Endothelial cell of umbilical vein (primary cell): ENCODE measurements around the gene ADGRD1. TPM values are rescaled to one million over a fixed set of nuclear protein-coding genes. Genes with fewer than 3 reads are reported as not detected.

Experiments
- BruUV-seq: library from RNA; stranded (reverse); fragments of 400-500 nt; replicated peaks from 2 replicates; lab custom pipeline; 2021; lab: Mats Ljungman, UMichigan
- CTCF ChIA-PET: fragments of 300-600, 350-600 bp; sonication (Branson Sonifier 250); formaldehyde crosslinking; loops from one replicate; lab custom pipeline; 2021; ENCODE audit warnings: antibody characterized with exemption, inconsistent platforms; lab: Charles Lee
- POLR2A ChIA-PET: fragments of 300-600, 350-600 bp; sonication (Branson Sonifier 250); formaldehyde crosslinking; loops from one replicate; lab custom pipeline; 2021; ENCODE audit warnings: antibody characterized with exemption, inconsistent platforms; lab: Charles Lee
- DNase-seq: peaks from one replicate; pipeline ENCODE4 v3.0.0-alpha.2; 2011; ENCODE audit warnings: low read depth, low spot score
- FAIRE-seq: peaks from 2 replicates; lab custom pipeline; 2011; peaks lifted over from hg19 to GRCh38; lab: Jason Lieb, UNC
- H2AFZ ChIP-seq: 2 replicates; pipeline ENCODE4 v1.6.0; 2012; ENCODE audit warnings: low read depth, low read length, control low read depth, inconsistent platforms
- H3K27ac ChIP-seq: 2 replicates; pipeline ENCODE4 v1.5.1; 2011; ENCODE audit warnings: low read depth, mild to moderate bottlenecking, control low read depth, low read length, moderate library complexity; ENCODE audit not compliant: insufficient read depth
- H3K27me3 ChIP-seq, 2 experiments: 2 replicates each; pipeline versions ENCODE4 v1.6.0 to v1.6.1; 2011; ENCODE audit warnings: low read length in 2 of 2, mixed read lengths in 1 of 2; ENCODE audit not compliant: control insufficient read depth in 2 of 2, insufficient read depth in 2 of 2
- H3K36me3 ChIP-seq, 2 experiments: 2 replicates in 1 of 2; 3 replicates in 1 of 2; pipeline ENCODE4 v1.5.1; 2011; ENCODE audit warnings: low read length in 2 of 2, mild to moderate bottlenecking in 1 of 2, moderate library complexity in 1 of 2; ENCODE audit not compliant: control insufficient read depth in 2 of 2, insufficient read depth in 2 of 2; ENCODE audit errors: extremely low read depth in 1 of 2
- H3K4me1 ChIP-seq: 3 replicates; pipeline ENCODE4 v1.5.1; 2011; ENCODE audit warnings: mild to moderate bottlenecking, low read length; ENCODE audit not compliant: control insufficient read depth, insufficient read depth; ENCODE audit errors: extremely low read depth
- H3K4me2 ChIP-seq: 2 replicates; pipeline ENCODE4 v1.6.1; 2011; ENCODE audit warnings: low read length, control low read depth, mixed read lengths; ENCODE audit not compliant: insufficient read depth
- H3K4me3 ChIP-seq, 3 experiments: fragments of 200-600 bp in 1 of 3; sonication (generic), shearing (Covaris generic) in 1 of 3; replicated peaks in 1 of 3; 2 replicates each; pipeline ENCODE4 v1.5.1; 2011 to 2016; ENCODE audit warnings: control low read depth in 3 of 3, low read length in 3 of 3, mild to moderate bottlenecking in 2 of 3, inconsistent platforms in 1 of 3, low read depth in 1 of 3, moderate library complexity in 1 of 3; ENCODE audit not compliant: insufficient read depth in 1 of 3
- H3K79me2 ChIP-seq: 2 replicates; pipeline ENCODE4 v1.6.0; 2012; ENCODE audit warnings: low read length, inconsistent platforms; ENCODE audit not compliant: control insufficient read depth, insufficient read depth
- H3K9ac ChIP-seq: replicated peaks from 2 replicates; pipeline ENCODE3; 2011; ENCODE audit warnings: low read length, control low read depth; ENCODE audit not compliant: insufficient read depth; ENCODE audit errors: extremely low read depth
- H3K9me1 ChIP-seq: replicated peaks from 3 replicates; pipeline ENCODE4 v1.6.0; 2011; ENCODE audit warnings: mild to moderate bottlenecking, low read length; ENCODE audit not compliant: control insufficient read depth, insufficient read depth; ENCODE audit errors: extremely low read depth
- H3K9me3 ChIP-seq: replicated peaks from 2 replicates; pipeline ENCODE4 v1.5.1; 2012; ENCODE audit warnings: low read length, inconsistent platforms; ENCODE audit not compliant: control insufficient read depth, insufficient read depth
- H4K20me1 ChIP-seq: replicated peaks from 2 replicates; pipeline ENCODE3; 2011; ENCODE audit warnings: mild to moderate bottlenecking, low read length; ENCODE audit not compliant: control insufficient read depth, insufficient read depth; ENCODE audit errors: extremely low read depth
- CTCF ChIP-seq, 2 donors: IDR thresholded peaks; 1 replicate in 1 of 2; 2 replicates in 1 of 2; pipeline ENCODE4 v1.5.1; 2011; ENCODE audit warnings: low read length in 2 of 2, mild to moderate bottlenecking in 2 of 2, moderate library complexity in 2 of 2, control low read depth in 1 of 2, inconsistent platforms in 1 of 2, low read depth in 1 of 2; ENCODE audit not compliant: insufficient read depth in 1 of 2; ENCODE audit errors: extremely low read depth in 1 of 2
- EZH2 ChIP-seq: IDR thresholded peaks from 2 replicates; pipeline ENCODE4 v1.6.1; 2012; ENCODE audit warnings: borderline replicate concordance, low read depth, mild to moderate bottlenecking, moderate library complexity, low read length, inconsistent platforms; ENCODE audit not compliant: severe bottlenecking
- FOS ChIP-seq: IDR thresholded peaks from 2 replicates; pipeline ENCODE4 v1.6.1; 2011; ENCODE audit warnings: mild to moderate bottlenecking, low read length, moderate library complexity, borderline replicate concordance; ENCODE audit not compliant: insufficient read depth
- GATA2 ChIP-seq: IDR thresholded peaks from 2 replicates; pipeline ENCODE4 v1.7.0; 2011; ENCODE audit warnings: low read depth, mild to moderate bottlenecking, moderate library complexity, mixed read lengths, low read length; ENCODE audit not compliant: insufficient read length, insufficient read depth
- JUN ChIP-seq: IDR thresholded peaks from 2 replicates; pipeline ENCODE4 v1.6.1; 2011; ENCODE audit warnings: borderline replicate concordance, low read depth; ENCODE audit not compliant: insufficient read length, insufficient read depth
- MAX ChIP-seq: IDR thresholded peaks from 2 replicates; pipeline ENCODE4 v1.6.1; 2011; ENCODE audit not compliant: insufficient read depth, insufficient read length
- MYC ChIP-seq: IDR thresholded peaks from one replicate; pipeline ENCODE4 v1.6.1; 2011; ENCODE audit warnings: mild to moderate bottlenecking, low read depth, low read length
- POLR2A ChIP-seq: IDR thresholded peaks from 2 replicates; pipeline ENCODE4 v1.6.1; 2012; ENCODE audit warnings: low read depth, mild to moderate bottlenecking, control low read depth, low read length
- POLR2AphosphoS5 ChIP-seq: IDR thresholded peaks from 2 replicates; pipeline ENCODE4 v1.6.1; 2012; ENCODE audit warnings: low read depth, mild to moderate bottlenecking, control low read depth, low read length, moderate library complexity; ENCODE audit not compliant: insufficient read depth
- dilution Hi-C: fragments of 300-500 bp; cut with MboI; formaldehyde crosslinking; loops from one replicate; pipeline ENCODE4 v1.15.0; 2019; ENCODE audit warnings: low sequenced_read_pairs; ENCODE audit not compliant: extremely low pct_ligation_motif_present
- intact Hi-C: fragments of 100-400 bp; cut with micrococcal nuclease; formaldehyde crosslinking; loops from one replicate; pipeline ENCODE4 v1.10.0; 2022
- polyA plus RNA-seq, 4 experiments: library from polyadenylated mRNA; depleted of rRNA in 3 of 4; stranded (reverse) in 3 of 4; unstranded in 1 of 4; fragments of >200 nt; gene quantifications; 2 replicates each; pipeline versions ENCODE4 v1.2.1 to v1.2.3, GENCODE V29; 2011 to 2012; ENCODE audit warnings: missing spikeins in 1 of 4
- total RNA-seq: library from RNA; stranded (reverse); gene quantifications from 2 replicates; pipeline ENCODE4 v1.2.3, GENCODE V29; 2021

Gene ADGRD1
- total and polyA plus RNA-seq, 2 donors (not counting 3 experiments of a cell fraction or from before 2014, with no cell fraction given): 0.07 TPM; not detected in 1

GRCh38 chr12:130948136-130948535 lies 5.6 kb upstream of the ADGRD1 start:
- Histone ChIP-seq H3K4me3 (no peak overlapping the region), H3K9ac (no peak overlapping the region), H3K9me3 (no peaks in the 10 kb centered on the region), H3K36me3 (no peaks in the 10 kb centered on the region), H3K9me1 (no peaks in the 10 kb centered on the region), H2AFZ (no peak overlapping the region), H3K4me2 (no peak overlapping the region), H3K27me3 (no peaks in the 10 kb centered on the region), H3K79me2 (no peaks in the 10 kb centered on the region), H4K20me1 (no peaks in the 10 kb centered on the region), H3K4me1 (no peaks in the 10 kb centered on the region), H3K27ac (no peak overlapping the region)
- no peak for DNase-seq
- dilution Hi-C loops: no loop called here
- no TSS peak for BruUV-seq
- ChIA-PET POLR2A (no interaction called here), CTCF (interaction anchor here (0.7 kb wide), 1 partner anchor 302 kb away, joined by 3 read pairs; no protein-coding TSS in a partner anchor)
- intact Hi-C loops: no loop called here
- FAIRE-seq: no peak
- TF ChIP-seq CTCF (IDR thresholded peaks at IDR 0.05; ENCODE audit: extremely low read depth in 1 of 2, insufficient read depth in 1 of 2, low read depth in 1 of 2, low read length in 2 of 2) (no peak), MAX (no peak)

GRCh38 chr12:130948751-130949150 lies 5.0 kb upstream of the ADGRD1 start:
- H3K79me2 ChIP-seq: no peaks in the 10 kb centered on the region
- H3K9ac ChIP-seq: no peak overlapping the region
- H3K4me1 ChIP-seq: no peaks in the 10 kb centered on the region
- no peaks in the 10 kb centered on the region for H3K27me3 ChIP-seq
- no peak for TF ChIP-seq MYC
- TF ChIP-seq JUN: no peak
- no peak for TF ChIP-seq FOS
- TF ChIP-seq GATA2: no peak
- TF ChIP-seq MAX: no peak
- TF ChIP-seq POLR2A: no peak
- no peak for TF ChIP-seq CTCF (IDR thresholded peaks at IDR 0.05; ENCODE audit: extremely low read depth in 1 of 2, insufficient read depth in 1 of 2, low read depth in 1 of 2, low read length in 2 of 2)
- TF ChIP-seq POLR2AphosphoS5: no peak
- TF ChIP-seq EZH2: no peak
- no peaks in the 10 kb centered on the region for H3K9me3 ChIP-seq
- no peak for FAIRE-seq
- H4K20me1 ChIP-seq: no peaks in the 10 kb centered on the region
- no peaks in the 10 kb centered on the region for H3K9me1 ChIP-seq
- ChIA-PET CTCF (no interaction called here), POLR2A (no interaction called here)
- intact Hi-C loops (no loop called here), dilution Hi-C loops (no loop called here)
- H3K4me2 ChIP-seq: no peak overlapping the region
- no peak overlapping the region for H2AFZ ChIP-seq
- H3K27ac ChIP-seq: no peak overlapping the region
- DNase-seq: no peak
- no peak overlapping the region for H3K4me3 ChIP-seq
- no TSS peak for BruUV-seq
- no peaks in the 10 kb centered on the region for H3K36me3 ChIP-seq
